ENCODE measurements around the gene POLA2. TPM values are rescaled to one million over a fixed set of nuclear protein-coding genes. Genes with fewer than 3 reads are reported as not detected.
"Not testable (repeated sequence)": the region's sequence is repeated elsewhere in the genome, so short reads cannot be mapped to it uniquely, and the experiment has no call there.

The POLA2 gene, protein sequence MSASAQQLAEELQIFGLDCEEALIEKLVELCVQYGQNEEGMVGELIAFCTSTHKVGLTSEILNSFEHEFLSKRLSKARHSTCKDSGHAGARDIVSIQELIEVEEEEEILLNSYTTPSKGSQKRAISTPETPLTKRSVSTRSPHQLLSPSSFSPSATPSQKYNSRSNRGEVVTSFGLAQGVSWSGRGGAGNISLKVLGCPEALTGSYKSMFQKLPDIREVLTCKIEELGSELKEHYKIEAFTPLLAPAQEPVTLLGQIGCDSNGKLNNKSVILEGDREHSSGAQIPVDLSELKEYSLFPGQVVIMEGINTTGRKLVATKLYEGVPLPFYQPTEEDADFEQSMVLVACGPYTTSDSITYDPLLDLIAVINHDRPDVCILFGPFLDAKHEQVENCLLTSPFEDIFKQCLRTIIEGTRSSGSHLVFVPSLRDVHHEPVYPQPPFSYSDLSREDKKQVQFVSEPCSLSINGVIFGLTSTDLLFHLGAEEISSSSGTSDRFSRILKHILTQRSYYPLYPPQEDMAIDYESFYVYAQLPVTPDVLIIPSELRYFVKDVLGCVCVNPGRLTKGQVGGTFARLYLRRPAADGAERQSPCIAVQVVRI
- total RNA-seq = 8.1 TPM

DNA sequence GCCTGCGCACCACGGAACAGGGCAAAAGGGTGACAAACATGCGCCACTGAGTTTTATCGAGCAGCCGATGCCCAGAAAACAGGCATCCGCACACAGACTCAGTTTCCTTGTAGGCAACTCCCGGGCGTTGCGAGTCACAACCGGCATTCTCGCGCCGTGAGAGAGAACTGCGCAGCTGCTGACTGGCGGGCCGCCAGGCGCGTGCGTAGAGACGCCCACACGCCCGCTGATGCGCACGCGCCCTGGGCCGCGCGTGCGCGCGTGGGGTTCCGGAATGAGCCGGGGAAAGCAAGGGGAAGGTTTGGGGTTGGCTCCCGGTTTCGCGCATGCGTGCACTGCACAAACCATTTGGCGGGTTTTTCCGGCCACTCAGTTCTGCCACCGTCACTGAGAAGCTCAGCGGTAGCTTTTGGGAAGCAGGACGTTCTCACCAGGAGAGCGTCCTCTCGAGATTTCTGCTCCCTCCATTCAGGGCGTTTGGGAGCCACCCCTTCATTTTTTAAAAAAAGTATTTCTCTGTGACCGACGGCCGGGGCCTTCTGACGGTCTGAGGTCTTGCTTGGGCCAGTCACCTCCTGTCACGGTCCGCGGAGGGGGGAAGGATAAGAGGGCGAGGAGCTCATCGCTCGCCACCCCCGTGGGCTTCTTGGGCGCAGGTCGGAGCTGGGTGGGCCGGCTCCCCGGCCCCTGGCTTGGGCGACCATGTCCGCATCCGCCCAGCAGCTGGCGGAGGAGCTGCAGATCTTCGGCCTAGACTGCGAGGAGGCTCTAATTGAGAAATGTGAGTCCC, at the start of gene POLA2:
Gene POLA2 (plus strand): TSS at position 372 of the 790 bp plus-strand sequence. CDS start 331 bp downstream, at position 703.
- DNase-seq = peak; percentile 97

DNA sequence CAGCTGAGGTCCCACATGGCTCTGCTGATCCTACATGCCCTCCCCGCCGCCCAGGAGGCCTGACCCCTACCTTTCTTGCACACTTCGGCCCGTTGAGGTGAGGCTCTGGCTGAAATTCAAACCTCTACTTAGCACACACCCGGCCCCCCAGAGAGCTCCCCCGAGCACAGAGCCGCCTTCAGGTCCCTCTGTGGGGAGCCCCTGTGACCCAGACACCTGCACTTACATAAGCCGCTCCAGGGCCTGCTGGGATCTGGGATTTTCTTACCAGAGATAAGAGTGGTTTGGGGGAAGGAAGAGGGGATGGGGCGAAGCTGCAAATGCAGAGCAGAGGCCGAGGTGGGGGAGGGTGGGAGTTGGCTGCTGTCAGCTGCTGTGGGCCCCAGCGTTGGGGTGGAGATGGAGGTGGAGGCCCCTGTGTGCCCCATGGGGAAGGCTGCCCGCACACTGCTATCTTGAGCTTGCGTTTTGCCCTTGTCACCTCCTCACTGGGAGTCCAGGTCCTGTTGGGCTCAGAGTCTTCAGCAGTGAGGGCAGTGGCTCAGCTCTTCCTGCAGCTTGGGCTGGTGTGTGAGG, 49.4 kb upstream of the POLA2 start:
- DNase-seq = no peak

DNA sequence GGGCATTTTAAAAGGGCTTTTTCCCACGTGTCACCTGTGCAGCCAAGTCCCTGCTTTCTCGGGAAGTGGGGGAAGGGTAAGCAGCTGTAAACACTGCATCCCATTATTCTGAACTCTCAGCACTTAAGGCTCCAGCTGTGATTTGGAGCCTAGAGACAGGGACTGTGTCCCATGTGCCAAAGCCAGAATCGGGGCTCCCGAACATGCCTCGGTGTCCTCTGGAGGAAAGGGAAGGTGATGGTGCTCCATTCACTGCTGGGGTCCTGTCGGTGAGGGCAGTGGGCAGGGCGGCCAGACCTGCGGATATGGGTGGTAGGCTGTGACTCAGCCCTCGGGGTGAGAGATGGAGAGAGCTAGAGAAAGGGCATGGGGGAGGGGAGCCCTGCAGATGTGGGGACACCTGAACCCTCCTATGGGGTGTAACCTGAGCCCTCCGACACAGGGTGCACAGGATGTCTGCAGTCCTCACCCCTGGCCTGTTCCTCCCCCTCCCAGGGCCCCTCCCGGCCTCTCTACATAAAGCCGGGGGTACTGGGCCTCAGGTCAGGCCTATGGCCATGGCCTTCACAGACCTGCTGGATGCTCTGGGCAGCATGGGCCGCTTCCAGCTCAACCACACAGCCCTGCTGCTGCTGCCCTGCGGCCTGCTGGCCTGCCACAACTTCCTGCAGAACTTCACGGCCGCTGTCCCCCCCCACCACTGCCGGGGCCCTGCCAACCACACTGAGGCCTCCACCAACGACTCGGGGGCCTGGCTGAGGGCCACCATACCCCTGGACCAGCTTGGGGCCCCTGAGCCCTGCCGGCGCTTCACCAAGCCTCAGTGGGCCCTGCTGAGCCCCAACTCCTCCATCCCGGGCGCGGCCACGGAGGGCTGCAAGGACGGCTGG, 48.2 kb upstream of the POLA2 start:
- no peak for DNase-seq

DNA sequence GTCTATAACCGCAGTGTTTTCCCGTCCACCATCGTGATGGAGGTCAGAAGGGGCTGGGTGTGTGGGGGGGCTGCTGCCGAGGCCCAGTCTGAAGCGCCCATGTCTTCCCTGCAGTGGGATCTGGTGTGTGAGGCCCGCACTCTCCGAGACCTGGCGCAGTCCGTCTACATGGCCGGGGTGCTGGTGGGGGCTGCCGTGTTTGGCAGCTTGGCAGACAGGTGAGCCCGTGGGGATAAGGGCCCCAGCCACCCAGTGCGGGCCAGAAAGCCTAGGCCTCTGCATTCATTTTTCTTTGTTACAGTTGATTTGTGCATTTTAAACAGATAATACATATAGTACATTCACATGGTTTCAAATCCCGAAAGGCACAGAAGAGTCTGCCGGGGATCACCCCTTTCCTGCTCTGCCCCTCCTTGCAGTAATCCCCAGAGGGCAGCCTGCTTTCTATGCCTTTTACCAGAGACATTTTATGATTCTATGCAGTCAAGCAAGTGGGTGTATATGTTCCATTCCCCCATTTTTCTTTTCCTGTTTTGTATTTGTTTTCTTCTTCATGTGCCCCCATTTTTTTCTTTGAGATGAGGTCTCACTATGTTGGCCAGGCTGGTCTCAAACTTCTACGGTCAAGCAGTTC, 47.4 kb upstream of the POLA2 start:
- DNase-seq = no peak

DNA sequence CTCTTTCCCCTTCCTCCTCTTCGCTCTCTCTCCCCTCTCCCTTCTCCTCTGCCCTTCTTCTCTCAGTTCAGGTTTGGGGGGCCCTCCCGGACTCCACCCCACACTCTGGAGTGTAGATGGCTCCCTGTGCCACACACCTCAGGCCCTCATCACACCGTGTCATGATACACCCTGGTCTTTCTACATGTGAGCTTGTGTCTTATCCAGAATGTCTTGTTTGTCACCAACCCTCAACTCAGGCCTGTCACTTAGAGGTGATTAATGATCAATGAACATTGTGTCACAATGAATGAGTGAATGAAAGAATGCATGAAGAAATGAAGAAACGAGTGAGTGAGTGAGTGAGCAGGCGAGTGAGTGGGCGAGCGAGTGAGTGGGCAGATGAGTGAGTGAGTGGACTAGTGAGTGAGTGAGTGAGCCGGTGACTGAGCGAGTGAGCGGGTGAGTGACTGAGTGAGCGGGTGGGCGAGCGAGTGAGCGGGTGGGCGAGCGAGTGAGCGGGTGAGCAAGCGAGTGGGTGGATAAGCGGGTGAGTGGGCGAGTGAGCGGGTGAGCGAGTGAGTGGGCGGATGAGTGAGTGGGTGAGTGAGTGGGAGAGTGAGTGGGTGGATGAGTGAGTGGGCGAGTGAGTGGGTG, 46.2 kb upstream of the POLA2 start:
- no peak for DNase-seq

DNA sequence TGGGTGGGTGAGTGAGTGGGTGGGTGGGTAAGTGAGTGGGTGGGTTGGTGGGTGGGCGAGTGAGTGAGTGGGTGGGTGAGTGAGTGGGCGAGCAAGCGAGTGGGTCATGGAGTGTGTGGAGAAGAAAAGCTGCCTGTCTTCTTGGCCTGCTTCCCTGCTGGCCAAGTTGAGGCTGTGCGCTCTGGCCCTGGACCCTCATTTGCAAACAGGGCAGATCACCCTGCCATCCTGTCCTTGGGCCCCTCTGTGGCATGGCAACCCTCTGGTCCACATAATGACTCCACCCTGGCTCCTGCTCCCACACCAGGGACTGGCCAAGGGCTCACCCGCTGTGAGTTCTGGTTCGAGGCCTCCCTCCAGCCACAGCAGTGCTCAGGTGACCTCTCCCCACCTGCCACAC, 44.9 kb upstream of the POLA2 start:
- no peak for DNase-seq

DNA sequence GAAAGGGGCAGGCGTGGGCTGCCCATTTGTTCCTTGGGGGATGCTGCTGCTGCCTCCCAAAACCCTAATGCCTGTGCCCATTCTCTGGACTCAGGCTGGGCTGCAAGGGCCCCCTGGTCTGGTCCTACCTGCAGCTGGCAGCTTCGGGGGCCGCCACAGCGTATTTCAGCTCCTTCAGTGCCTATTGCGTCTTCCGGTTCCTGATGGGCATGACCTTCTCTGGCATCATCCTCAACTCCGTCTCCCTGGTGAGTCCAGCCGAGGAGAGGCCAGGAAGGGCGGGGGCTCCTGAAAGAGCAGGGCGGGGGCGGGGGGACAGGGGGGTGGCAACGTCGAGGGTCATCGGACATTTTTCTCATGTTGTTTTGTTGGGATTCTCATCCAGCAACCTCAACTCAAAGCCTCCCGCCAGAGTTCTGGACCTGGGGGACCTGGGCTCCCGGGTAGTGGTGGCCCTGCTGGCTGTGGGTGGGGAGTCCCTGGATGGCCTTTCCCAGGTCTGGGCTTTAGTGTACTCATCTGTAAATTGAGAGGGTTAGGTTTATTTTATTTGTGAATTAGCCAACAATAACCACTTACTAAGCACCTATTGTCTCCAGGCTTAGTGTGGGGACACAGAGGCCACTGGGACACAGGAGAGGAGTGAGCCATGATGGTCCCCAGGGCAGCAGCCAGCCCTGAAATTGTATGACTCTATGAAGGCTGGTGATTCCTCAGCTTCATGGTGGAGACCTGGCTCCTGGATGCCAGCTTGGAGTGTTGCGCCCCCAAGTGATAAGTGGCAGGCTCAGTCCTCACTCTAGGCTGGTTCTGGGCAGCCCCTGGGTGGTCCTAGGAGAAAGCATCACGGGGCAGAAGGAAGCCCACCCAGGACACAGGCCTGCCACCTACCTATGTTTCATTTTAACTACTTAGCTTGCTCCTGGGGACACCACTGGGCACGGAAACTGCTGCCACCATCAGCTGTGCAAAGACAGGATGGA, 44.0 kb upstream of the POLA2 start:
- no peak for DNase-seq

DNA sequence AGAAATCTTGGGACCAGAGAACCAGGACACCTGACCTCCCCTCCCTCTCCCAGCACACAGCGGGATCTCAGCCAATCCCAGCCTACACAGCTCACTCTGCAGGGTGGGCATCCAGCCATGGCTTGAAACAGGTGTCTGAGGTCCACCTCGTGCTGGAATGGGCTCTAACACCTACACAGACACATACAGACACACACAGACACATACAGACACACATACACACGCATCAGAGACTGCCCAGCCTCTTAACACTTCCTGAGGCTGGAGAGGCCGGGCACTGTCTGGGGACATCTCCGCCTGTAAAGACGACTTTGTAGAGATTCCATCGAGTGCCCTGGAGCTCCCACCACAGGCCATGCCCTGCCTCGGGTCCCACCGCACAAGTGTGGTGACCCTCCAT, 43.3 kb upstream of the POLA2 start:
- no peak for DNase-seq

DNA sequence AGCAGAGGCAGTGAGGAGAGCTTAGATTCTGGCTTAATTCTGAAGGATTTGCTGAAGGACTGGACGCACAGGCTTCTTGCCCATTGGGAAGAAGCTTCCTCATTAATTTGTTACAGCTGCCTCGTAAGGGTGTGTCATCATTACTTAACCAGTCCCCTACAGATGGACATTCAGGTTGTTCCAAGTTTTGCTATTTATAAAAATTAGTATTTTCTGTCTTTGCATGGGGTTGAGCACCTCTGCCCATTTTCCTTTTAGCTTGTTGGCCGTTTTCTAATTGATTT, 41.9 kb upstream of the POLA2 start:
- DNase-seq = peak; percentile 22

DNA sequence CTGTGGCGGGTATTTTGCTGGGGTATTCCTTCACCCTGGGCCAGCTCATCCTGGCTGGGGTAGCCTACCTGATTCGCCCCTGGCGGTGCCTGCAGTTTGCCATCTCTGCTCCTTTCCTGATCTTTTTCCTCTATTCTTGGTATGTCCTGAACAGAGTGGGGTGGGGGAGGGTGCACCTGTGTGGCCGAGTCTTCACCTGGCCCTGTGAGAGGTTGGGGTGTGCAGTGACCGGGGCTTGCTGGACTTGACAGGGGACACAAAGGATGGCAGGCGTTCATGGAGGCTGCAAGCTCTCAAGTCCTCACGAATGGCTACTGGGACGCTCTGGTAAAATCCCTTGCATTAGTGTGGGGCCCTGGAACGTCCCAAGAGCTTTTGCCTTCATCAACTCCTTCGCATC, 40.7 kb upstream of the POLA2 start:
- no peak for DNase-seq

DNA sequence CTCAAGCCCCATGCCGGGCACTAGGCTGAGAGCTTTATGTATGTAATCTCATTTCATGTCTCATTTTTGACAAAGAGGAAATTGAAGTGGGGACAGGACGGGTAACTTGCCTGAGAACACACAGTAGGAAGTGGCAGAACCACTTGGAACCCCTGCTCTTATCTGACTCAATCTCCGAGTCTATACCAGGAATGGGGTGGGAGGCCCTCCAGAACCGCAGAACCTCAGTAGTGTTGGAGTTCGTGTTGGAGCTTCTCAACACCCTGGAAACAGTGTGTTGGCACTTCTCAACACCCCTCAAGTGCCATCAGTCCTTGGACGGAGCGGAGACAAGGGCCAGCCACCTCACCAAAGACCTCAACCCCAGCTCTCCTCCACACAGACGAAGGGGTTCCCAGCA, 38.8 kb upstream of the POLA2 start:
- no peak for DNase-seq

DNA sequence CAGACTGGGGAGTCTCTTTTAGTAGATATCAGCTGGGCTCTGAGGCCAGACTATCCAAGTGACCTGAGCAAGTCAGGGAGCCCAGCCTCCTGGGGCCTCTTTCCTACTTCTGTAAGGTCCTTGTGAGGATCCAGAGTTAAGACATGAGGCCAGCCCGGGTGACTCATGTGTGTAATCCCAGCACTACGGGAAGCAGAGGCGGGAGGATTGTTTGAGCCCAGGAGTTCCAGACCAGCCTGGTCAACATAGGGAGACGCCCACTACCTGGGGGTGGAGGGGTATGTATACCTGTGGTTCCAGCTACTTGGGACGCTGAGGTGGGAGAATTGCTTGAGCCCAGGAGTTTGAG, 36.9 kb upstream of the POLA2 start:
- DNase-seq = no peak

DNA sequence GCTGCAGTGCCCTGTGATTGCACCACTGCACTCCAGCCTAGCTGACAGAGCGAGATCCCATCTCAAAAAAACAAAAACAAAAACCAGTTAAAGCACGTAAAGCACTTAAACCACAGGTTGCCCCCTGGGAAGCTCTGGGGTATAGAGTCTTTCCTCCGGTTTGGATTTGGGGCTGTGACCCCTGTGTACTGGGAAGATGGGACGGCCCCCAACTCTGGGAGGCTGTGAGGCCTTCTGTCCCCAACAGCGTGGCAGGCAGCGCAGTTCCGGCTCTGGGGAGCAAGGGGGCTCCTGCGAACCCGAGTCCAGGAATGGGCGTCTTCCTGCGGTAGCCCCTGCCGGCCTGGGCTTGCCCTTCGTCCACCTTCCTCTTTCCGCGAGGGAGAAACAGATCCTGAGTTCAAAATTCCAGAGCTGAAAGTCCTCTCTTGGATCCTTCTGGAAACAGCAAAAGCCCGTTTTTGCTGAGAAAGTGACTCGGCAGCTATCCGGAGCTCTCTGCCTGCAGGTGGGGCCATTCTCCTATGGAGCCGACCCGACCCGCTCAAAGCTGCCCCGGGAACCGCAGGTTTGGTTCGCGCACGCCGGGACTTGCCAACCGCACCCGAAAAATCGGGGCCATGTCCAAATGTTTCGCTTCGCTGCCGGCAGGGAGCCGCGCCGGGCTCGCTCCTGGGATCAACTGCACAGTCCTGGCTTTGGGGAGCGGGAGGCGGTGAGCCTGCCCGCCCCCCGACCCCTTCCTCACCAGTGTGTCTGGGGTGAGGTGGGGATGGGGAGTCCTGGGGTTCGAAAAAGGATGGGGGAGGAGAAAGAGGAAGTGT, 36.3 kb upstream of the POLA2 start:
- DNase-seq = peak; percentile 21

DNA sequence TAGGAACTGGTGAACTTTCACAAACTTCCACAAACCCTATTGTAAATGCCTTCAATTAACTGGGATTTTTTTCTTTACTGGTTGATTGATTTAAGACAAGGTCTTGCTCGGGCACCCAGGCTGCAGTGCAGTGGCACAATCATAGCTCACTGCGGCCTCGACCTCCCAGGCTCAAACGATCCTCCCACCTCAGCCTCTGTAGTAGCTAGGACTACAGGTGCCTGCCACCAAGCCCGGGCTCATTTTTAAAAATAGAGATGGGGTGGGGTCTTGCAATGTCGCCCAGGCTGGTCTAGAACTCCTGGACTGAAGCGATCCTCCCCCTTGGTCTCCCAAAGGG, 35.7 kb upstream of the POLA2 start:
- DNase-seq = no peak

DNA sequence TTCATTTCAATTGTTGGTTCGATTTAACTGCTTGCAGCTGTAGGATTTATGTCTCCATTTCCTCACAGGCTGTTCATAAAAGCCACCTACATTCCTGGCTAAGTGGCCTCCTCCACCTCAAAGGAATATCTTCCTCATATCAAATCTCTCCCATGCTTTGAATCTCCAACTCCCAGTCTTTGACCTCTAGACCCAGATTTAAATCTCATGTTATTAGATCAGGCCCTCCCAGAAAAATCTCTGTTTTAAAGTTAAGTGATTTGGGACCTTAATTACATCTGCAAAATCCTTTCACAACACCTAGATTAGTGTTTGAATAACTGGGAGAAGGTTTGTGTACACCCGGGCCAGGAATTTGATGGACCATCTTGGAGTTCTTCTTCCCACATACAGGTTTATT, 33.9 kb upstream of the POLA2 start:
- DNase-seq = no peak

DNA sequence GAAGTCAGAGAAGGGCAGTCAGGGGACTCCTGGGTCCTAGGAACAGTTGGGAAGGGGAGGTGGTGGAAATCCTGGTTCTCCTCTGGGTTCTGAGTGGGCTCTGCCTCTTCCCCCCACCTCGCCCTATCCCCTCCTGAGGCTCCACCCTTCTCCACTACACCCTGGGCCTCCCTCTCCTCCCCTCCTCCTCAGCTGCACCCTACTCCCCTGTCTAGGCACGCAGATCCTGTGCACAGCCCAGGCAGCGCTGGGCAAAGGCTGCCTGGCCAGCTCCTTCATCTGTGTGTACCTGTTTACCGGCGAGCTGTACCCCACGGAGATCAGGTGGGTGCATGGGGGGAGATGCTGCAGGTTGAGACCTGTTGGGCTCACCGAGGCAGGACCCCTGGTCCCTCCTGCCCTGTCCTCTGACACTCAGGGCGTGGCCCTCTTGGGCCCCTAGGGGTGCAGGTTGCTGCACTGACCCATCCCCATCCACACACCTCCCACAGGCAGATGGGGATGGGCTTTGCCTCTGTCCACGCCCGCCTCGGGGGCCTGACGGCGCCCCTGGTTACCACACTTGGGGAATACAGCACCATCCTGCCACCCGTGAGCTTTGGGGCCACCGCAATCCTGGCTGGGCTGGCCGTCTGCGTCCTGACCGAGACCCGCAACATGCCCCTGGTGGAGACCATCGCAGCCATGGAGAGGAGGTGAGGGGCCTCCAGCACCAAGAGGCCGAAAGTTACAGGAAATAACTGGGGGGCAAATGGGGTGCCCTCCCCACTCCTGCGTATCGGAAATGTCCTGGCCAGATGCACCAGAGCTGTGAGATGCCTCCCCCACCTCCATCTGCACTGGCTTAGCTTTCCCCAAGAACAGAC, 25.3 kb upstream of the POLA2 start:
- no peak for DNase-seq

DNA sequence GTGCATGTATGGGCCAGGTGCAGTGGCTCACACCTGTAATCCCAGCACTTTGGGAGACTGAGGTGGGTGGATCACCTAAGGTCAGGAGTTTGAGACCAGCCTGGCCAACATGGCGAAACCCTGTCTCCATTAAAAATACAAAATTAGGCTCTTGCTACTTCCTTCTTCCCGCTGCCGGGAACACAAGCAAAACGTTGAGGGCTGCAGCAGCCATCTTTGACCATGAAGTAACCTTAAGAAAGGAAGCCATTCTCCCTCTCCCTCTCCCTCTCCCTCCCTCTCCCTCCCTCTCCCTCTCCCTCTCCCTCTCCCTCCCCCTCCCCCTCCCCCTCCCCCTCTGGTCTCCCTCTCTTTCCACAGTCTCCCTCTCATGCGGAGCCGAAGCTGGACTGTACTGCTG, 23.5 kb upstream of the POLA2 start:
- not testable (repeated sequence) for DNase-seq

DNA sequence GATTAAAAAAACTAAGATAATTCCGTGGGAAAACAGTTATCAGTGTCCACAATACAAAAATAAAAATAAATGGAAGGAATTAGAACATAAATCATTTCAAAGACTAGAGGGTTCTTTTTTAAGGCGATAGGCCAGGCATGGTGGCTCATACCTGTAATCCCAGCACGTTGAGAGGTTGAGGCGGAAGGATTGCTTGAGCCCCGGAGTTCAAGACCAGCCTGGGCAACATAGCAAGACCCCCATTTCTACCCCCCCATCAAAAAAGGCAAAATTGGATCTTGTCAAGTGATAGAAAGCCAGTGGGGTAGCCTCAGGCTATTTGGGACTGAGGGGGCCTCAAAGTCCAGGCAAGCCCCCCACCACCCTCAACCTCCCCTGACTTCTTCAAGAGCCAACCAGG, 20.6 kb upstream of the POLA2 start:
- no peak for DNase-seq

All from skin of body (tissue), 2 donors.